Adipocyte (in vitro differentiated cells): Measurements from ENCODE around the gene MRPS6.

Experiments used
- DNase-seq: peaks from one replicate; pipeline ENCODE4 v3.0.0-alpha.2; 2015; ENCODE audit warnings: low read depth
- H3K27me3 ChIP-seq: replicated peaks from 2 replicates; pipeline ENCODE4 v1.7.0; 2013; ENCODE audit warnings: mild to moderate bottlenecking, low read length, moderate library complexity; ENCODE audit not compliant: control insufficient read depth, insufficient read depth
- H3K36me3 ChIP-seq: 2 replicates; pipeline ENCODE4 v1.7.0; 2013; ENCODE audit warnings: low read length, mild to moderate bottlenecking, moderate library complexity; ENCODE audit not compliant: control insufficient read depth, insufficient read depth, severe bottlenecking
- H3K4me1 ChIP-seq: 2 replicates; pipeline ENCODE4 v1.7.0; 2013; ENCODE audit warnings: mild to moderate bottlenecking, low read length, moderate library complexity; ENCODE audit not compliant: control insufficient read depth, insufficient read depth
- H3K4me3 ChIP-seq: 2 replicates; pipeline ENCODE4 v1.7.0; 2013; ENCODE audit warnings: mild to moderate bottlenecking, low read length, moderate library complexity
- H3K9ac ChIP-seq: 2 replicates; pipeline ENCODE4 v1.7.0; 2013; ENCODE audit warnings: mild to moderate bottlenecking, low read length, moderate library complexity
- H3K9me3 ChIP-seq: 2 replicates; pipeline ENCODE4 v1.7.0; 2013; ENCODE audit warnings: mild to moderate bottlenecking, low read length, moderate library complexity; ENCODE audit not compliant: control insufficient read depth

MRPS6 gene

DNA sequence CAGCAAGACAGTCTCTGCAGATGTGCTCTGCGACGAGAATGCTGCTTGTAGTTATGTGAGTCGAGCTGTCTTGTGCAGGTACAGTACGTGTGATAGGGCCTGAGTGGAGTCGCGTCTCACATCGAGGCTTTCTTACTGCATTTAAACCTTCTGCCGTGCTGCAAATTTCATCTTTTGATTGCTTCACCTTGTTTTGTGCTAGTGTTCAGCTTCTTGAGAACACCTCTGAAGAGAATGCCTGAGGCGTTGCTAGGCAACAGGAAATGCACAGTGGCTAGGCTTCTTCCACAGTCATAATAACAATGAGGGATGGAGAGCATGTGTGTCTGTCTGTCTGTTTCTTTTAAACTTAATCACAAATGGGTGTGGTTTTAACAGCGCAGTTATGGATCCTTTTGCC, 52.9 kb downstream of the MRPS6 start:
- no peak overlapping the region for H3K4me3 ChIP-seq
- peaks cover 38% of the 10 kb centered on the region for H3K4me1 ChIP-seq
- no peak for DNase-seq

DNA sequence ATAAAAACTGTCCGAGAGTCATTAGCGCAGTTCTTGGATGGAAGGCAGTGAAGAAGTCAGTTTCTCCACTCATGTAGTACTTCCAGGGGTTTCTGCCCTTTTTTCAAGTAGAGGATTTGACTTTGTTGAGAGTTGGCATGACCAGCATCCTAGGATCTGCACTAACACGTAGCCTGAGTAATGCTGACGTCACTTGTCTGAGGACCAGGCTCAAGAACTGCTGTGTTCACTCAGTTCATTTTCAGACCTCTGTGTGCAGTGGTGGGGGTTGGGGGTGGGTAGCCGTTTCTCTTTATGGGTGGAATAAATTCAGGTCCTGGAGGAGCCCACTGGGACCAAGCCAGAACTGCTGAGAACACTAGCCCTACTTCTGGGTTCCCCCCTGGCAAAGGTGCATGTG, 53.3 kb downstream of the MRPS6 start:
- Histone ChIP-seq H3K9me3 (no peaks in the 10 kb centered on the region), H3K4me3 (no peak overlapping the region), H3K36me3 (peaks cover 28% of the 10 kb centered on the region), H3K27me3 (no peaks in the 10 kb centered on the region), H3K4me1 (peaks cover 43% of the 10 kb centered on the region), H3K9ac (no peak overlapping the region)
- no peak for DNase-seq

More for the DNA sequence above, 52.9 kb downstream of the MRPS6 start:
- peaks cover 28% of the 10 kb centered on the region for H3K36me3 ChIP-seq
- H3K9me3 ChIP-seq = no peaks in the 10 kb centered on the region
- H3K9ac ChIP-seq = no peak overlapping the region
- no peaks in the 10 kb centered on the region for H3K27me3 ChIP-seq

DNA sequence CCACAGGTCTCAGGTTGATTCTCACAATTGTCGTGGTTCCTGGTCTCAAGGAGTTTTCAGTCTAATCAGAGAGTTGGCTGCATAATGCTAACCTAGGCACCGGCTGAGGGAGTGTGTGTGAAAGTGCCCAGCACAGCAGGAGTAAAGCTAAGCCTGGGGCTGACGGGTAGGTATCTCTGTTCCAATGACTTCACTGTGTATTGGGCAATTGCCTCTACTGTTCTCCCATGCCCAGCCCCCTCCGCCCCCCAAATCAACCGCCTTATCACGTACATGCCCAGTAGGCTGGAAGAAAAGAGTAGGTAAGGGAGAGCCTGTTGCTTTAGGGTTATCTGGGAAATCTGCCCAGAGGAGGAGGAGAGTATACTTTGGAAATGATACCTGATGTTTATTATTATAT, 54.7 kb downstream of the MRPS6 start:
- no peaks in the 10 kb centered on the region for H3K27me3 ChIP-seq
- peaks cover 45% of the 10 kb centered on the region for H3K4me1 ChIP-seq
- no peak overlapping the region for H3K9ac ChIP-seq
- peaks cover 28% of the 10 kb centered on the region for H3K36me3 ChIP-seq
- no peak overlapping the region for H3K4me3 ChIP-seq
- H3K9me3 ChIP-seq = no peaks in the 10 kb centered on the region
- no peak for DNase-seq

- Histone ChIP-seq H3K9ac (peak overlapping the region; percentile 81), H3K9me3 (no peaks in the 10 kb centered on the region), H3K4me1 (peaks cover 50% of the 10 kb centered on the region), H3K36me3 (peaks cover 28% of the 10 kb centered on the region), H3K27me3 (no peaks in the 10 kb centered on the region), H3K4me3 (peak overlapping the region; percentile 73)
- DNase-seq = no peak
Observed at GRCh38 chr21:34128674-34129038, 55.3 kb downstream of the MRPS6 start.

- H3K4me3 ChIP-seq = peak overlapping the region; percentile 73
- peaks cover 28% of the 10 kb centered on the region for H3K36me3 ChIP-seq
Observed at GRCh38 chr21:34129039-34129891, 55.9 kb downstream of the MRPS6 start.

DNA sequence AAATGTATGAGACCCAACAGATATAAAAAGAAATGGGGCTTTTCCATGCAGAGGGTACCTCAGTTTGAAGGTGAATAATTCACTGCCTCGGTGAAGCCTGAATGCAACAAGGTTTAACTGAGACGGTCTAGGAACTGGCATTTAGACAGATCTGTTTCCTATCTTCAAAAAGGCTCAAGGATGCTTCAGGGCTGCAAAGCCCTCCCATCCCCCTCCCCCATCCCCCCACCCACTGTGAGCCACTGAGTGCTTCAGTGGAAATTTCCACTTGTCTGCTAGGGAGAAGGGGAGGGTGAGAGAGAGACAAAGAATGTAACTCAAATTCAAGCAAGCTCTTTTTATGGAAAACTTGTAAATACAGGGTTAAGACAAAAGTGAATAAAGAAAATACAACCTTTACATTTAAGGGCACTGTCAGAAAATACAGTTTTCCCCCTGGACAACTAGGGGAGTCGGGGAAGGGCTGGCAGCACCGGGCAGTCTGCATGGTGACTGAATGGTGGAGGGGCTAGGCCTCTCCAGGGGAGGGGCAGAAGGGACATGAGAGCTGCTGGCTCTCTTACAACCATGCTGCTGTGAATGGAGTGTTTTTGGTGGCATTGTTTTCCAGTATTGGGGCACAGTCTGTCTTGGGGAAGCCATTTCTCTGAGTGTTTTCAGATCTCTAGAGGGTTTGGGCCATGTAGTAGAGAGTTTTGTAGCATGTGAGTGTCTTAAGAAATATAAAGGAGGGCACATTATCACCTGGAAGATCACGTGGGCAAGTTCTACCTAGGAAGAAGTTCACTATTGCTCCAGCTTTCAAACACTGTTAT, 56.7 kb downstream of the MRPS6 start:
- Histone ChIP-seq H3K36me3 (peaks cover 27% of the 10 kb centered on the region), H3K9me3 (no peaks in the 10 kb centered on the region), H3K9ac (peak overlapping the region; percentile 81), H3K4me3 (peak overlapping the region; percentile 73), H3K27me3 (no peaks in the 10 kb centered on the region), H3K4me1 (peaks cover 52% of the 10 kb centered on the region)
- DNase-seq = peak; percentile 65

More at GRCh38 chr21:34129039-34129891, 55.9 kb downstream of the MRPS6 start:
- peak overlapping the region; percentile 81 for H3K9ac ChIP-seq
- peaks cover 52% of the 10 kb centered on the region for H3K4me1 ChIP-seq
- peak; percentile 96 for DNase-seq
- H3K27me3 ChIP-seq = no peaks in the 10 kb centered on the region
- no peaks in the 10 kb centered on the region for H3K9me3 ChIP-seq

DNA sequence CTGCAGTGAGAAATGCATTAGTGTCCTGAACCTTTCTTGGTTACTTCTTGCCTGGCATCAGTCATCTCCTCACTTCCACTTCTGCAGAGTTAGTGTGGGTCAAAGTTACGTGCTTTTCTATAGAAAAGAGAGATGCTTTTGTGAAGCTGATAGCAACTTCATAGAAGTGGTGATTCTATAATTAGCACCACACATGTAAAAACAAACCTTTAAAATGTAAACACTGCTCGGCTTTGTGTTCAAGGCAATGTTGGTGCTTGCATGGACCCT, 57.3 kb downstream of the MRPS6 start:
- peaks cover 25% of the 10 kb centered on the region for H3K36me3 ChIP-seq
- peaks cover 52% of the 10 kb centered on the region for H3K4me1 ChIP-seq
- no peaks in the 10 kb centered on the region for H3K27me3 ChIP-seq
- H3K9ac ChIP-seq = peak overlapping the region; percentile 34
- no peak for DNase-seq
- peak overlapping the region; percentile 1 for H3K4me3 ChIP-seq
- no peaks in the 10 kb centered on the region for H3K9me3 ChIP-seq

DNA sequence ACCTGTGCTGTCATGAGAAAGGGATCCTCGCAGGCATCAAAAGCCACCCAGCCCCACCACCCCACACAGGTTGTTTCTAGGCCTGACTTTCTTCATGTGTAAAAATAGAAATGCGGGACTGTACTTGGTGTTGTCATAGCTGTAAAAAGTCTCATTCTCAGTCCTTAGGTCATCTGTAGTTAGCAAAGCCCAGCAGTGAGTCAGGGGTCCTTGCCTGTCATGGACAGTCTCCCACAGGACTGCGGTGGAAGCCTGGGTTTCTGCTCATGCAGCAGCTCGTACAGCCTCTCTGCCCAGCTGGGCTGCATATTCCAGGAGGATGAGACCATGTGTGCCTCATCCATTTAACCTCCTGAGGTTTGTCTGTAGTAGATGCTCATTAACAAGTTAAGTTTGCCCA, 58.2 kb downstream of the MRPS6 start:
- H3K36me3 ChIP-seq = peaks cover 19% of the 10 kb centered on the region
- no peaks in the 10 kb centered on the region for H3K9me3 ChIP-seq
- H3K4me3 ChIP-seq = no peak overlapping the region
- H3K27me3 ChIP-seq = no peaks in the 10 kb centered on the region
- H3K9ac ChIP-seq = no peak overlapping the region
- peaks cover 52% of the 10 kb centered on the region for H3K4me1 ChIP-seq
- DNase-seq = no peak

- peaks cover 52% of the 10 kb centered on the region for H3K4me1 ChIP-seq
- peaks cover 13% of the 10 kb centered on the region for H3K36me3 ChIP-seq
Observed at GRCh38 chr21:34132202-34132601, 58.8 kb downstream of the MRPS6 start.

DNA sequence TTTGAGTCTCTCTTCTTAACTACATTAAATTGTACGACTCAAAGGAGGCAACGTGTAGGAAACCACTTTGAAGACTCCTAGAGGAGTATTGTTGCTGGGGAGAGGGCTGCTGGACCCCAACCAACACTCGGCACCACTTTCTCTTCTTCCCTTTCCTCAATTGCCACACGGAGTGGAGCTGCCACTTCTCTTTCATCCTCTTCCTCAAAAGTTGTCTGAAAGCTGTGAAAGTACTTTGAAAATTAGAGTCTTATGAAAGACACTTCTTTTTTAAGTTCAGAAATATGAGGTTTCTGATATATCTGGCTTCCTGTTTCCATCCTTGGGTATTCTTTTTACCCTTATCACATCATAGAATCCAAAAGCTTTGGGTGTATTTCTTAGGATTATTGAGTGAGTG, 59.5 kb downstream of the MRPS6 start:
- Histone ChIP-seq H3K36me3 (peaks cover 10% of the 10 kb centered on the region), H3K9ac (no peak overlapping the region), H3K4me3 (no peak overlapping the region), H3K4me1 (peaks cover 47% of the 10 kb centered on the region), H3K27me3 (no peaks in the 10 kb centered on the region), H3K9me3 (no peaks in the 10 kb centered on the region)
- no peak for DNase-seq

More at GRCh38 chr21:34132202-34132601, 58.8 kb downstream of the MRPS6 start:
- no peak for DNase-seq
- H3K9ac ChIP-seq = no peak overlapping the region
- H3K27me3 ChIP-seq = no peaks in the 10 kb centered on the region
- no peaks in the 10 kb centered on the region for H3K9me3 ChIP-seq
- no peak overlapping the region for H3K4me3 ChIP-seq

GRCh38 chr21:34133392-34133791, 60.0 kb downstream of the MRPS6 start:
- no peak for DNase-seq

More at GRCh38 chr21:34133392-34133791, 60.0 kb downstream of the MRPS6 start:
- no peaks in the 10 kb centered on the region for H3K27me3 ChIP-seq
- no peak overlapping the region for H3K9ac ChIP-seq
- H3K9me3 ChIP-seq = no peaks in the 10 kb centered on the region
- H3K4me3 ChIP-seq = no peak overlapping the region
- peaks cover 42% of the 10 kb centered on the region for H3K4me1 ChIP-seq
- H3K36me3 ChIP-seq = peaks cover 10% of the 10 kb centered on the region
